PC-3 (cell line): ENCODE results near the gene ERGIC1.

Source experiments
- EZH2 ChIP-seq: fragments of 300-600 bp; sonication (generic); IDR thresholded peaks from one replicate; pipeline ENCODE4 v1.6.1; 2017; ENCODE audit warnings: antibody characterized with exemption, mild to moderate bottlenecking, low read length; ENCODE audit not compliant: unreplicated experiment
- TF ChIP-seq, protein P1 (sequence below): fragments of 300-600 bp; sonication (generic); conservative IDR thresholded peaks from 2 replicates; pipeline ENCODE4 v1.5.1; 2017; ENCODE audit warnings: antibody characterized with exemption, low read depth, mild to moderate bottlenecking, low read length

- TF ChIP-seq, protein P1, sequence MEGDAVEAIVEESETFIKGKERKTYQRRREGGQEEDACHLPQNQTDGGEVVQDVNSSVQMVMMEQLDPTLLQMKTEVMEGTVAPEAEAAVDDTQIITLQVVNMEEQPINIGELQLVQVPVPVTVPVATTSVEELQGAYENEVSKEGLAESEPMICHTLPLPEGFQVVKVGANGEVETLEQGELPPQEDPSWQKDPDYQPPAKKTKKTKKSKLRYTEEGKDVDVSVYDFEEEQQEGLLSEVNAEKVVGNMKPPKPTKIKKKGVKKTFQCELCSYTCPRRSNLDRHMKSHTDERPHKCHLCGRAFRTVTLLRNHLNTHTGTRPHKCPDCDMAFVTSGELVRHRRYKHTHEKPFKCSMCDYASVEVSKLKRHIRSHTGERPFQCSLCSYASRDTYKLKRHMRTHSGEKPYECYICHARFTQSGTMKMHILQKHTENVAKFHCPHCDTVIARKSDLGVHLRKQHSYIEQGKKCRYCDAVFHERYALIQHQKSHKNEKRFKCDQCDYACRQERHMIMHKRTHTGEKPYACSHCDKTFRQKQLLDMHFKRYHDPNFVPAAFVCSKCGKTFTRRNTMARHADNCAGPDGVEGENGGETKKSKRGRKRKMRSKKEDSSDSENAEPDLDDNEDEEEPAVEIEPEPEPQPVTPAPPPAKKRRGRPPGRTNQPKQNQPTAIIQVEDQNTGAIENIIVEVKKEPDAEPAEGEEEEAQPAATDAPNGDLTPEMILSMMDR, result no peak
- TF ChIP-seq EZH2, result no peak
Measured at GRCh38 chr5:172825610-172826204, 8.3 kb upstream of the ERGIC1 start.
